ENCODE data around the gene HSD17B12. TPM values are rescaled to one million over a fixed set of nuclear protein-coding genes. Genes with fewer than 3 reads are reported as not detected.

HSD17B12 gene
- polyA plus RNA-seq, 2 of the 4 experiments (the other 2 are of a cell fraction), result 102 to 103 TPM

GRCh38 chr11:43756575-43756974 is 76.0 kb downstream of the HSD17B12 start:
- DNase-seq (ENCODE audit: low read depth in 1 of 2, low spot score in 1 of 2) (no peak), FAIRE-seq (peak; percentile 85), ATAC-seq (no peak)
- Histone ChIP-seq H3K4me2 (no peak overlapping the region), H3K9me3 (no peaks in the 10 kb centered on the region), H3K4me3 (no peak overlapping the region), H3K27ac (no peak overlapping the region), H3K4me1 (no peaks in the 10 kb centered on the region)
- 73% methylated on average over 3 of the region's 3 CpGs for WGBS (ENCODE audit: missing lambda C conversion rate)
- no peak for TF ChIP-seq CBX2 (IDR thresholded peaks at IDR 0.05; ENCODE audit: borderline replicate concordance, low read depth)
- TF ChIP-seq RAD21 (conservative IDR thresholded peaks at IDR 0.05 in 1 of 2, IDR thresholded peaks at IDR 0.05 in 1 of 2), result no peak
- TF ChIP-seq FOSB (CRISPR knock-in tag; IDR thresholded peaks at IDR 0.05), result no peak
- TF ChIP-seq EP300 (IDR thresholded peaks at IDR 0.05), result no peak
- TF ChIP-seq CTCF (IDR thresholded peaks at IDR 0.05), result no peak
- no peak for TF ChIP-seq ZFP36 (IDR thresholded peaks at IDR 0.05; ENCODE audit: borderline replicate concordance, partially characterized antibody)
- TF ChIP-seq CHD4 (IDR thresholded peaks at IDR 0.05; ENCODE audit: borderline replicate concordance), result no peak
- TF ChIP-seq MAX (IDR thresholded peaks at IDR 0.05), result no peak
- no peak for TF ChIP-seq EHMT2 (IDR thresholded peaks at IDR 0.05; ENCODE audit: low read depth)
- TF ChIP-seq RCOR1 (IDR thresholded peaks at IDR 0.05; ENCODE audit: low read depth, low read length), result no peak
- no peak for TF ChIP-seq CBX8 (IDR thresholded peaks at IDR 0.05)
- CTCF ChIA-PET, result no interaction called here
- POLR2A ChIA-PET, result no interaction called here

GRCh38 chr11:43758927-43759326 is 78.4 kb downstream of the HSD17B12 start:
- ChIA-PET POLR2A (no interaction called here), CTCF (no interaction called here)
- H3K4me3 ChIP-seq, result no peak overlapping the region
- no peaks in the 10 kb centered on the region for H3K4me1 ChIP-seq
- 84% methylated on average over 4 of the region's 4 CpGs for WGBS (ENCODE audit: missing lambda C conversion rate)
- H3K9me3 ChIP-seq, result no peaks in the 10 kb centered on the region
- ATAC-seq (no peak), DNase-seq (ENCODE audit: low read depth in 1 of 2, low spot score in 1 of 2) (no peak), FAIRE-seq (no peak)
- TF ChIP-seq GATA3 (IDR thresholded peaks at IDR 0.05; ENCODE audit: borderline replicate concordance) (no peak), E2F6 (IDR thresholded peaks at IDR 0.05; ENCODE audit: borderline replicate concordance, low read depth) (no peak), NPAS2 (CRISPR knock-in tag; IDR thresholded peaks at IDR 0.05; ENCODE audit: borderline replicate concordance) (no peak), CBX2 (IDR thresholded peaks at IDR 0.05; ENCODE audit: borderline replicate concordance, low read depth) (no peak), FOXS1 (CRISPR knock-in tag; IDR thresholded peaks at IDR 0.05) (no peak), EHMT2 (IDR thresholded peaks at IDR 0.05; ENCODE audit: low read depth) (no peak), PBX3 (IDR thresholded peaks at IDR 0.05) (no peak), ESRRA (IDR thresholded peaks at IDR 0.05; ENCODE audit: borderline replicate concordance, low read length) (no peak), HEYL (CRISPR knock-in tag; IDR thresholded peaks at IDR 0.05) (no peak), RNF2 (IDR thresholded peaks at IDR 0.05; ENCODE audit: borderline replicate concordance, low read depth) (no peak), HMGXB4 (CRISPR knock-in tag; IDR thresholded peaks at IDR 0.05; ENCODE audit: borderline replicate concordance) (no peak), ELK1 (IDR thresholded peaks at IDR 0.05; ENCODE audit: low read depth, low read length) (no peak), CBX8 (IDR thresholded peaks at IDR 0.05) (no peak), HOXB5 (CRISPR knock-in tag; IDR thresholded peaks at IDR 0.05) (no peak), SREBF2 (IDR thresholded peaks at IDR 0.05) (no peak), HDAC2 (IDR thresholded peaks at IDR 0.05) (no peak)
- H3K27ac ChIP-seq, result no peak overlapping the region
- no peak overlapping the region for H3K4me2 ChIP-seq

Data from A549 (cell line).